Measurements from ENCODE around the gene CCR2. TPM values are rescaled to one million over a fixed set of nuclear protein-coding genes. Genes with fewer than 3 reads are reported as not detected.
A peak's percentile ranks its signal among the peaks of the same experiment; 100 is the strongest.

CCR2 gene
- total RNA-seq, 1 experiment from 2014 or later = not detected

DNA sequence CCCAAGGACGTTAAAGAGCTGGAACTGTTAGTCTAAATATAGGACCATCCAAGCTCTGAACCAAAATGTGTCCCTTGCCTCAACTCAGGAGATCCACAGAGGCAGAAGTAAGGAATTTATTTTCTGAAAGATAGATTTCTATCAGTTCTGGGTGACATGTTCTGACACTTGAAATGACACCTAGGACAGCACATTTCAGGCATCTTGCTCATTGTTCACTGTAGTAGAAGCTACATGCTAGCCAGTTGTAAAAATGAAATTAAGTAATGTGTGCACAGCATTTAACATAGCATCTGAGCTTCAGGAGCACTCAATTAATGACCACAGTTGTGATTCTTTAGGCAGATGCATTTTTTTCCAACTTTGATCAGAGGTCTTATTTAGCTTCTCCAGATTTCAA is 567 bp downstream of the CCR2 start:
- DNase-seq (ENCODE audit: low read depth) = no peak

DNA sequence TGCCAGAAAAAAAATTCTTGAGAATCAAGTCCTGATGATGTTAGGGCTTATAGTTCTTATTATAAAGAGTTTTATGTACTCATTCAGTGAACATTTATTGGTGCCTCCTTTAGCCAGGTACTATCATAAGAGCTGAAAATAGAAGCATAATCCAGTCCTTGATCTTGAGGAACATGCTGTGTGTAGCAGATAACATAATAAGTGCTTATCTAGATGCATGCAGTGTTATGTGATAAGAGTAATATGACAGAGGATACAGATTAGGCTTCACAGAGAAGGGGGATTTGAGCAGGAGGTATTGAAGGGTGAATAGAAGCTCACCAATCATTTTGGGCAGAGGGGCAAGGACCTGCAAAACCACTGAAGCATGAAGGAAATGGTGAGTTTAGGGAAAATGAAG is 1.1 kb downstream of the CCR2 start:
- DNase-seq (ENCODE audit: low read depth) = no peak

DNA sequence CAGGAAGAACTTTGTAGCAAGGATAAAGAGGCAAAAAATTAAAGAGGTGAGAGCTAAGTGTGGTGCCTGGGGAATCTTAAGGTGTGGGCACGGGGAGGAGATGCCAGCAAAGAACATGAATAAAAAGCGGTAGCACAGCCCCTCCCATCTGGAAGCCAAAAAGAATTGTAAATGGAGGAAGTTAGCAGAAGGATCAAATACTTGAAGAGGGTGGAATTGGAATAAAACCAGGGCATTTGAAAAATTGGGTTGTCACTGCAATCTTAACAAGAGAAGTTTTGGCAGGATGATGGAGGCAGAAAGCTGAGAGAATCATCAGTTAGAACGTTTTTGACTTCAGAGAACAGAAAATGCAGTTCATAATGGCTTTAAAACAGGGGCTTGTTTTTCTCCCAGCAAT is 2.4 kb downstream of the CCR2 start:
- DNase-seq (ENCODE audit: low read depth) = no peak

DNA sequence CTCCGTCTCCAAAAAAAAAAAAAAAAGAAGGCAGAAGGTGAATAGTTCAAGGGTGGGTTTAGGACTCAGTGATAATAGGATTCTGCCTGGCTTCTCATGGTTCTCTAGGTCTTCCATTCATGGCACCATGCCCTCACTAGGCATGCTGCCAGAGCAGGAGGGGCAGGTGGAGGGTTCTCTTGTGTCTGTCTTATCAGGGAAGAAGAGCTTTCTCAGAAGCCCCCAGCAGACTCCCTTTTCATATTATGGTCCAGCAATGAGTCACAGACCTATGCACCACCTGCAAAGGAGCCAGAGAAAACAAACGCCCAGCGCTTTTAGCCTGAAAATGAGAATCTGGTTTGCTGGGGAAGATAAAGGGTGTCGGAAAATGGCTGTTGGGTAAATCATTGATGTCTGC is 3.0 kb downstream of the CCR2 start:
- DNase-seq (ENCODE audit: low read depth) = no peak

DNA sequence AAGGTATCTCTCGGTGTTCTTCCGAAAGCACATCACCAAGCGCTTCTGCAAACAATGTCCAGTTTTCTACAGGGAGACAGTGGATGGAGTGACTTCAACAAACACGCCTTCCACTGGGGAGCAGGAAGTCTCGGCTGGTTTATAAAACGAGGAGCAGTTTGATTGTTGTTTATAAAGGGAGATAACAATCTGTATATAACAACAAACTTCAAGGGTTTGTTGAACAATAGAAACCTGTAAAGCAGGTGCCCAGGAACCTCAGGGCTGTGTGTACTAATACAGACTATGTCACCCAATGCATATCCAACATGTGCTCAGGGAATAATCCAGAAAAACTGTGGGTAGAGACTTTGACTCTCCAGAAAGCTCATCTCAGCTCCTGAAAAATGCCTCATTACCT is 4.6 kb downstream of the CCR2 start:
- DNase-seq (ENCODE audit: low read depth) = no peak

DNA sequence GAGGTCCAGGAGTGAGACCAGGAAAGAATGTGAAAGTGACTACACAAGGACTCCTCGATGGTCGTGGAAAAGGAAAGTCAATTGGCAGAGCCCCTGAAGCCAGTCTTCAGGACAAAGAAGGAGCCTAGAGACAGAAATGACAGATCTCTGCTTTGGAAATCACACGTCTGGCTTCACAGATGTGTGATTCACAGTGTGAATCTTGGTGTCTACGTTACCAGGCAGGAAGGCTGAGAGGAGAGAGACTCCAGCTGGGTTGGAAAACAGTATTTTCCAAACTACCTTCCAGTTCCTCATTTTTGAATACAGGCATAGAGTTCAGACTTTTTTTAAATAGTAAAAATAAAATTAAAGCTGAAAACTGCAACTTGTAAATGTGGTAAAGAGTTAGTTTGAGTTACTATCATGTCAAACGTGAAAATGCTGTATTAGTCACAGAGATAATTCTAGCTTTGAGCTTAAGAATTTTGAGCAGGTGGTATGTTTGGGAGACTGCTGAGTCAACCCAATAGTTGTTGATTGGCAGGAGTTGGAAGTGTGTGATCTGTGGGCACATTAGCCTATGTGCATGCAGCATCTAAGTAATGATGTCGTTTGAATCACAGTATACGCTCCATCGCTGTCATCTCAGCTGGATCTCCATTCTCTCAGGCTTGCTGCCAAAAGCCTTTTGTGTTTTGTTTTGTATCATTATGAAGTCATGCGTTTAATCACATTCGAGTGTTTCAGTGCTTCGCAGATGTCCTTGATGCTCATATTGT is 6.0 kb downstream of the CCR2 start:
- DNase-seq (ENCODE audit: low read depth) = no peak

DNA sequence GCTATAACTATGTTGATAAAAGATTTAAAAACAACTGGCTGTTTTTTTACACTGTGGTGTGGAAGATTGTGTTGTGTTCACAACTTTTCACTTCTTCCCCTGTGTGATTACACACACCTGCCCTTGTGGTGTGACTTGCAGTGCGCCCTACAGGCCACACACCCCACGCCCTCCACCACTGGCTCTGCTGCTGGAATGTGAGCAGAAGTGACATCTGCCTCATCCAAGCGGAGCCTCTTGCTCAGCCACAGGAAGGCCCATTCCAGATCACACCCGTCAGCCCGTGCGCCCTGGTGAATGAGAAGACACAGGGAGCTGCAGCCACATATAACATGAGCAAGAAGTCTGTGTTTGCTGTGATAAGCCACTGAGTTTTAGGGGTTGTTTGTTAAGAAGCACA is 7.0 kb downstream of the CCR2 start:
- DNase-seq (ENCODE audit: low read depth) = no peak

DNA sequence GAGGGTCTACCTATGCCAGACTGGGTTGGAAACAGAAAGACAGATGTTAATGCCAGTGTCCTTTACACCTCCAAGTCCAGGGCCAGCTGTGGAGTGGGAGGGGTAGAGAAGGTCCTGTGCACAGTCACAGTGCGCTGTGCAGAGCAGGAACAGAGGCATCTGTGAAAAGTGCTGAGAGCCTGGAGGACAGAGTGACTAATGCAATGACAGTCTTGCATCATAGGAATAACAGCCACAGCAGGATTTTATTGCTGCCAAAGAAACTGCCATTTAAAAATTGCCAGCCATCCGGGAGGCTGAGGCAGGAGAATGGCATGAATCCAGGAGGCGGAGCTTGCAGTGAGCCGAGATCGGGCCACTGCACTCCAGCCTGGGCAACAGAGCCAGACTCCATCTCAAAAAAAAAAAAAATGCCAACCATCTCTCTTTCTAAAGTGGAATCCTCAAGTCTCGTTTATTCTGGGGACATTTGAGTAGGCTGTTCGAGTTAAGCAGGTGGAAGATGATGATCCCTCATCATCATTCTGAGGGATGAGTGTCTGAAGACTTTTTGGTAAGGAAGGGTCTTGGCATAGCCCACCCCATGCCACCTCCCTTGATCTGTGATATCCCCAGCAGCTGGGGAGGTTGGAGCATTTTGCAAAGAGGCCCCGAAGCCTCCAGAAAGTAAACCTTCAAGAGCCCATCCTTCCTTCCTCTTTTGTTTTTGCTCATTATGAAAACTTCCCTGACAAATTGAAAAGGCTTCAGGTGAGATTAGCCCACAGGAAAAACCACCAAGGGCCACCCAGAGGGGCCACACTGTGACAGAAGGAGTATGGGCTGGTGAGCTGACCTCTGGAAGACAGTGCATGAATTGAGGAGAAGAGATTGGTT is 7.7 kb downstream of the CCR2 start:
- peak; percentile 70 for DNase-seq (ENCODE audit: low read depth)

DNA sequence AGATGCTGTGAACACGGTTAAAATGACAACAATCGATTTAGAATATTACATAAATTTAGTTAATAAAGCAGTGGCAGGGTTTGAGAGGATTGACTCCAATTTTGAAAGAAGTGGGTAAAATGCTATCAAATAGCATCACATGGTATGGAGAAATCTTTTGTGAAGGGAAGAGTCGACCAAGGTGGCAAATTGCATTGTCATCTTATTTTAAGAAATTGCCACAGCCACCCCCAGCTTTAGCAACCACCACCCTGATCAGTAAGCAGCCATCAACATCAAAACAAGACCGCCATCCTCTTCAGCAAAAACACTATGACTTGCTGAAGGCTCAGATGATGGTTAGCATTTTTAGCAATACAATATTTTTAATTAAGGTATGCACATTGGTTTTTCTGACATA is 11.1 kb downstream of the CCR2 start:
- no peak for DNase-seq (ENCODE audit: low read depth)

DNA sequence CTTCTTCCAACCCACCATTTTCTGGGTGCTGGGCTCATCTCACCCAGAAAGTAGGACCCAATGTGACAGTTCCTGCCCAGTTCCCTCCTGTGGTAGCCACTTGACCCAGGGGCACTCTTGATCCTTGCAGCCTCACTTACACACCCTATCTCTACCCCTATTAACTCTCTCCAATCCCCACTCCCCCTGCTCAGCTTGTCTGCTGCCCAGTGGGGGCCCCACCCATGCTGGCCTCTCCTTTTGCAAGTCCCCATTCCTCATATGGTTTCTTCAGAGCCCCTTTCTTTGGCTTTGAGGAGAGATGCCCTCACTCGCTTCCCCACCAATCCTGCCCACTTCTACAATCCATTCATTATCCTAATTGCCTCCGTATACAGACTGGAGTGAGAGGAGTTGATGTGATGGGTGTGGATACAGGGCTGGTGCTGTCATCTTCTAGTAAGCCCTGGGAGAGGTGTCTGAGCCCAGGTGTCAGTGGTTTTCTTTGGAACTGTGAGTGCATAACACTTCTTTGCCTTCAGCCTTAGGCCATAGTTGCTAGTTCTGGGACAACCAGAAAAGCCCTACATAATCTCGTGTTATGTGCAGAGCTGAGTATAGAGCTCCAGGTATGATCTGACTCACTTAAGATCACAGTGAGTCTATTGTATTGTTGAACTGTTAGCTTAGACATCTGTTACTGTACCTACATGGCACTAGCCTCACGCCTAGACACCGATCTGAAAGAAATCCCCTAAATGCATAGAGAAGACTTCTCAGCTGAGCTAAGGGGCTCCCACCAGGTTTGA is 12.0 kb downstream of the CCR2 start:
- no peak for DNase-seq (ENCODE audit: low read depth)

DNA sequence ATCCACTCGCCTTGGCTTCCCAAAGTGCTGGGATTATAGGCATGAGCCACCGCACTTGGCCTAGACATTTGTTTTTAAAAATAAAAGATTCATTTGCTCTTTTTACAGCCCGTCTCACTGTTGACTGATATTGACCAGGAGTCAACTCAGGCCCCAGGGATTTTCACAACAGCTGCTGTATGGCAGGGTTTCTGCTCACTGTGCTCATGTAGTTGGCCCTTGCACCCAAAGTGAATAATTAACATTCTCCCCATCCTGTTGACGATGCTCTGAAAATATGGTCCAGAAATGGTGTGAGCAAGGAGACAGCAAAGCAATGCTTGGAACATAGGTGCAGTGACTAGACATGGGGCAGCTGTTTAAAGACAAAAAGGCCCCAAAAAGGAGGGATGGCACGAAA is 13.9 kb downstream of the CCR2 start:
- no peak for DNase-seq (ENCODE audit: low read depth)

DNA sequence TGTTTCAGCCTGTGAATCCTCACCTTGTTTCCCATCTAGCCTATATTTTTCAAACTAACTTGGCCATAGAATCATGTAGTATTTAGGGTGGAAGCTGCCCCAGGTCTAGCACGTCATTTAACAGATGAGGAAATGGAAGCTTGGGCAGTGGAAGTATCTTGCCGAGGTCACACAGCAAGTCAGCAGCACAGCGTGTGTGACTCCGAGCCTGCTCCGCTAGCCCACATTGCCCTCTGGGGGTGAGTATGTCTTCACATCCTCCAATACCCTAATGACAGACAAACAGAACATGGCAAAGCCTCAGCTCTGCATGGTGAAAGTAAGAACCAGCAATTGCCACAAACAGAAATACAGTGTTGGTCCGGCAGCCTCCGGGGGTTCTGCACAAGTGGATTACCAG is 14.7 kb downstream of the CCR2 start:
- DNase-seq (ENCODE audit: low read depth) = peak; percentile 42

DNA sequence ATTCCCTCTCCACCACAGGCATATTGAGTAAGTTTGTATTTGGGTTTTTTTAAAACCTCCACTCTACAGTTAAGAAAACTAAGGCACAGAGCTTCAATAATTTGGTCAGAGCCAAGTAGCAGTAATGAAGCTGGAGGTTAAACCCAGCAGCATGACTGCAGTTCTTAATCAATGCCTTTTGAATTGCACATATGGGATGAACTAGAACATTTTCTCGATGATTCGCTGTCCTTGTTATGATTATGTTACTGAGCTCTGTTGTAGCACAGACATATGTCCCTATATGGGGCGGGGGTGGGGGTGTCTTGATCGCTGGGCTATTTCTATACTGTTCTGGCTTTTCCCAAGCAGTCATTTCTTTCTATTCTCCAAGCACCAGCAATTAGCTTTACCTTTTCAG is 15.2 kb downstream of the CCR2 start:
- no peak for DNase-seq (ENCODE audit: low read depth)

DNA sequence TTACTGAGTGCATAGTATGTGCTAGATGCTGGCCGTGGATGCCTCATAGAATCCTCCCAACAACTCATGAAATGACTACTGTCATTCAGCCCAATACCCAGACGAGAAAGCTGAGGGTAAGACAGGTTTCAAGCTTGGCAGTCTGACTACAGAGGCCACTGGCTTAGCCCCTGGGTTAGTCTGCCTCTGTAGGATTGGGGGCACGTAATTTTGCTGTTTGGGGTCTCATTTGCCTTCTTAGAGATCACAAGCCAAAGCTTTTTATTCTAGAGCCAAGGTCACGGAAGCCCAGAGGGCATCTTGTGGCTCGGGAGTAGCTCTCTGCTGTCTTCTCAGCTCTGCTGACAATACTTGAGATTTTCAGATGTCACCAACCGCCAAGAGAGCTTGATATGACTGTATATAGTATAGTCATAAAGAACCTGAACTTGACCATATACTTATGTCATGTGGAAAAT is 15.8 kb downstream of the CCR2 start:
- DNase-seq (ENCODE audit: low read depth) = no peak

DNA sequence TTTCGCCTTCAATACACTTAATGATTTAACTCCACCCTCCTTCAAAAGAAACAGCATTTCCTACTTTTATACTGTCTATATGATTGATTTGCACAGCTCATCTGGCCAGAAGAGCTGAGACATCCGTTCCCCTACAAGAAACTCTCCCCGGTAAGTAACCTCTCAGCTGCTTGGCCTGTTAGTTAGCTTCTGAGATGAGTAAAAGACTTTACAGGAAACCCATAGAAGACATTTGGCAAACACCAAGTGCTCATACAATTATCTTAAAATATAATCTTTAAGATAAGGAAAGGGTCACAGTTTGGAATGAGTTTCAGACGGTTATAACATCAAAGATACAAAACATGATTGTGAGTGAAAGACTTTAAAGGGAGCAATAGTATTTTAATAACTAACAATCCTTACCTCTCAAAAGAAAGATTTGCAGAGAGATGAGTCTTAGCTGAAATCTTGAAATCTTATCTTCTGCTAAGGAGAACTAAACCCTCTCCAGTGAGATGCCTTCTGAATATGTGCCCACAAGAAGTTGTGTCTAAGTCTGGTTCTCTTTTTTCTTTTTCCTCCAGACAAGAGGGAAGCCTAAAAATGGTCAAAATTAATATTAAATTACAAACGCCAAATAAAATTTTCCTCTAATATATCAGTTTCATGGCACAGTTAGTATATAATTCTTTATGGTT is 17.1 kb downstream of the CCR2 start, which contains the start of gene CCR5:
Gene CCR5 (plus strand): TSS at position 108 of the 680 bp plus-strand sequence. CDS start 1,957 bp downstream, outside the sequence.
- no peak for DNase-seq (ENCODE audit: low read depth)

DNA sequence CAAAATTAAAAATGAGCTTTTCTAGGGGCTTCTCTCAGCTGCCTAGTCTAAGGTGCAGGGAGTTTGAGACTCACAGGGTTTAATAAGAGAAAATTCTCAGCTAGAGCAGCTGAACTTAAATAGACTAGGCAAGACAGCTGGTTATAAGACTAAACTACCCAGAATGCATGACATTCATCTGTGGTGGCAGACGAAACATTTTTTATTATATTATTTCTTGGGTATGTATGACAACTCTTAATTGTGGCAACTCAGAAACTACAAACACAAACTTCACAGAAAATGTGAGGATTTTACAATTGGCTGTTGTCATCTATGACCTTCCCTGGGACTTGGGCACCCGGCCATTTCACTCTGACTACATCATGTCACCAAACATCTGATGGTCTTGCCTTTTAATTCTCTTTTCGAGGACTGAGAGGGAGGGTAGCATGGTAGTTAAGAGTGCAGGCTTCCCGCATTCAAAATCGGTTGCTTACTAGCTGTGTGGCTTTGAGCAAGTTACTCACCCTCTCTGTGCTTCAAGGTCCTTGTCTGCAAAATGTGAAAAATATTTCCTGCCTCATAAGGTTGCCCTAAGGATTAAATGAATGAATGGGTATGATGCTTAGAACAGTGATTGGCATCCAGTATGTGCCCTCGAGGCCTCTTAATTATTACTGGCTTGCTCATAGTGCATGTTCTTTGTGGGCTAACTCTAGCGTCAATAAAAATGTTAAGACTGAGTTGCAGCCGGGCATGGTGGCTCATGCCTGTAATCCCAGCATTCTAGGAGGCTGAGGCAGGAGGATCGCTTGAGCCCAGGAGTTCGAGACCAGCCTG is 17.8 kb downstream of the CCR2 start:
- no peak for DNase-seq (ENCODE audit: low read depth)

DNA sequence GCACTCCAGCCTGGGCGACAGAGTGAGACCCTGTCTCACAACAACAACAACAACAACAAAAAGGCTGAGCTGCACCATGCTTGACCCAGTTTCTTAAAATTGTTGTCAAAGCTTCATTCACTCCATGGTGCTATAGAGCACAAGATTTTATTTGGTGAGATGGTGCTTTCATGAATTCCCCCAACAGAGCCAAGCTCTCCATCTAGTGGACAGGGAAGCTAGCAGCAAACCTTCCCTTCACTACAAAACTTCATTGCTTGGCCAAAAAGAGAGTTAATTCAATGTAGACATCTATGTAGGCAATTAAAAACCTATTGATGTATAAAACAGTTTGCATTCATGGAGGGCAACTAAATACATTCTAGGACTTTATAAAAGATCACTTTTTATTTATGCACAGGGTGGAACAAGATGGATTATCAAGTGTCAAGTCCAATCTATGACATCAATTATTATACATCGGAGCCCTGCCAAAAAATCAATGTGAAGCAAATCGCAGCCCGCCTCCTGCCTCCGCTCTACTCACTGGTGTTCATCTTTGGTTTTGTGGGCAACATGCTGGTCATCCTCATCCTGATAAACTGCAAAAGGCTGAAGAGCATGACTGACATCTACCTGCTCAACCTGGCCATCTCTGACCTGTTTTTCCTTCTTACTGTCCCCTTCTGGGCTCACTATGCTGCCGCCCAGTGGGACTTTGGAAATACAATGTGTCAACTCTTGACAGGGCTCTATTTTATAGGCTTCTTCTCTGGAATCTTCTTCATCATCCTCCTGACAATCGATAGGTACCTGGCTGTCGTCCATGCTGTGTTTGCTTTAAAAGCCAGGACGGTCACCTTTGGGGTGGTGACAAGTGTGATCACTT is 18.8 kb downstream of the CCR2 start:
- peak; percentile 32 for DNase-seq (ENCODE audit: low read depth)

DNA sequence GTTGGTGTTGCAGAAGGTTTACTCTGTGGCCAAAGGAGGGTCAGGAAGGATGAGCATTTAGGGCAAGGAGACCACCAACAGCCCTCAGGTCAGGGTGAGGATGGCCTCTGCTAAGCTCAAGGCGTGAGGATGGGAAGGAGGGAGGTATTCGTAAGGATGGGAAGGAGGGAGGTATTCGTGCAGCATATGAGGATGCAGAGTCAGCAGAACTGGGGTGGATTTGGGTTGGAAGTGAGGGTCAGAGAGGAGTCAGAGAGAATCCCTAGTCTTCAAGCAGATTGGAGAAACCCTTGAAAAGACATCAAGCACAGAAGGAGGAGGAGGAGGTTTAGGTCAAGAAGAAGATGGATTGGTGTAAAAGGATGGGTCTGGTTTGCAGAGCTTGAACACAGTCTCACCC is 20.8 kb downstream of the CCR2 start:
- DNase-seq (ENCODE audit: low read depth) = no peak

DNA sequence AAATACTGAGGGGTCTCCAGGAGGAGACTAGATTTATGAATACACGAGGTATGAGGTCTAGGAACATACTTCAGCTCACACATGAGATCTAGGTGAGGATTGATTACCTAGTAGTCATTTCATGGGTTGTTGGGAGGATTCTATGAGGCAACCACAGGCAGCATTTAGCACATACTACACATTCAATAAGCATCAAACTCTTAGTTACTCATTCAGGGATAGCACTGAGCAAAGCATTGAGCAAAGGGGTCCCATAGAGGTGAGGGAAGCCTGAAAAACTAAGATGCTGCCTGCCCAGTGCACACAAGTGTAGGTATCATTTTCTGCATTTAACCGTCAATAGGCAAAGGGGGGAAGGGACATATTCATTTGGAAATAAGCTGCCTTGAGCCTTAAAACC is 21.3 kb downstream of the CCR2 start:
- no peak for DNase-seq (ENCODE audit: low read depth)
